GM12874 (cell line): ENCODE data around the gene MTA1.

Experiments used
- CTCF ChIP-seq: IDR thresholded peaks from 2 replicates; pipeline ENCODE4 v1.5.1; 2011; ENCODE audit warnings: low read depth, mild to moderate bottlenecking, control low read depth, low read length, moderate library complexity; ENCODE audit not compliant: insufficient read depth

Gene MTA1

DNA sequence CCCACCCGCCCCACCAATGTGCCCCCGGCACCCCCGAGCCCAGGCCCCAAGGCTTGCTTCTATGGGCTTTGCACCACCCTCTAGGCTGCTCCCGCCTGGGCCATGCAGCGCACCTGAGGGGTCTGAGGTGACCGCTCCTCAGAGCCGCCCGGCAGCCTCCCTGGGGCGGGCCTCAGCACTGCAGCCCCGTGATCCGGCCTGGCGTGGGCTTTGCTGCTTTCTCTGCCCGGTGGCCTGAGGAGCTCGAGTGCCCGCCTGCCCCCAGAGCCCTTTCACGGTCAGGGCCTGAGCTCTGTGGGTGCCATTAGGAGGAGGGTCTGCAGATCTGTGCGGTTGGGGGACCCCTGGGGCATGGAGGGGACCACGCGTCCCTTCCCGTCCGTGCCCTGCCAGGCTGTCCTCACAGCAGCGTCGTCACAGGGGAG, 6.2 kb downstream of the MTA1 start:
- no peak for TF ChIP-seq CTCF

- no peak for TF ChIP-seq CTCF
Observed at GRCh38 chr14:105426416-105427130, 6.9 kb downstream of the MTA1 start.

- TF ChIP-seq CTCF = no peak
Observed at GRCh38 chr14:105427412-105427811, 7.8 kb downstream of the MTA1 start.

GRCh38 chr14:105427936-105428485, 8.4 kb downstream of the MTA1 start:
- TF ChIP-seq CTCF = no peak

GRCh38 chr14:105430042-105430441, 10.4 kb downstream of the MTA1 start:
- TF ChIP-seq CTCF = no peak

GRCh38 chr14:105430565-105430964, 10.9 kb downstream of the MTA1 start:
- TF ChIP-seq CTCF = no peak

GRCh38 chr14:105431256-105431655, 11.6 kb downstream of the MTA1 start:
- no peak for TF ChIP-seq CTCF
